IPS-18a (cell line): ENCODE results near the gene CACNA1D.

ENCODE experiments used
- H3K27ac ChIP-seq: one replicate; pipeline ENCODE4 v1.5.1; 2013; ENCODE audit warnings: low read length
- H3K27me3 ChIP-seq: one replicate; pipeline ENCODE4 v1.6.1; 2013; ENCODE audit warnings: mild to moderate bottlenecking, low read length; ENCODE audit not compliant: control insufficient read depth, insufficient read depth
- H3K36me3 ChIP-seq: one replicate; pipeline ENCODE4 v1.6.1; 2013; ENCODE audit warnings: low read depth, low read length; ENCODE audit not compliant: control insufficient read depth
- H3K4me1 ChIP-seq: one replicate; pipeline ENCODE4 v1.6.1; 2013; ENCODE audit warnings: low read depth, low read length; ENCODE audit not compliant: control insufficient read depth
- H3K4me3 ChIP-seq: one replicate; pipeline ENCODE4 v1.5.1; 2013; ENCODE audit warnings: low read length
- H3K9ac ChIP-seq: one replicate; pipeline ENCODE4 v1.6.1; 2013; ENCODE audit warnings: mild to moderate bottlenecking, low read length, moderate library complexity
- H3K9me3 ChIP-seq: one replicate; pipeline ENCODE4 v1.6.1; 2013; ENCODE audit warnings: low read depth, low read length; ENCODE audit not compliant: control insufficient read depth

CACNA1D gene

GRCh38 chr3:53585627-53586026, 91.2 kb downstream of the CACNA1D start:
- Histone ChIP-seq H3K27me3 (no peaks in the 10 kb centered on the region), H3K36me3 (no peaks in the 10 kb centered on the region), H3K9me3 (no peaks in the 10 kb centered on the region), H3K9ac (no peak overlapping the region), H3K4me3 (no peak overlapping the region), H3K4me1 (peaks cover 12% of the 10 kb centered on the region), H3K27ac (no peak overlapping the region)

GRCh38 chr3:53588122-53588521, 93.7 kb downstream of the CACNA1D start:
- no peak overlapping the region for H3K4me3 ChIP-seq
- H3K27me3 ChIP-seq, result no peaks in the 10 kb centered on the region

GRCh38 chr3:53589201-53589600, 94.8 kb downstream of the CACNA1D start:
- Histone ChIP-seq H3K4me3 (no peak overlapping the region), H3K27me3 (no peaks in the 10 kb centered on the region), H3K36me3 (no peaks in the 10 kb centered on the region), H3K4me1 (peaks cover 5% of the 10 kb centered on the region), H3K9me3 (no peaks in the 10 kb centered on the region), H3K9ac (no peak overlapping the region), H3K27ac (no peak overlapping the region)

More at GRCh38 chr3:53588122-53588521, 93.7 kb downstream of the CACNA1D start:
- H3K4me1 ChIP-seq, result peaks cover 5% of the 10 kb centered on the region
- no peak overlapping the region for H3K27ac ChIP-seq
- H3K9ac ChIP-seq, result no peak overlapping the region
- H3K36me3 ChIP-seq, result no peaks in the 10 kb centered on the region
- H3K9me3 ChIP-seq, result no peaks in the 10 kb centered on the region

- no peak overlapping the region for H3K9ac ChIP-seq
- H3K4me1 ChIP-seq, result peaks cover 5% of the 10 kb centered on the region
- H3K27me3 ChIP-seq, result no peaks in the 10 kb centered on the region
- H3K4me3 ChIP-seq, result no peak overlapping the region
- no peak overlapping the region for H3K27ac ChIP-seq
- no peaks in the 10 kb centered on the region for H3K9me3 ChIP-seq
- no peaks in the 10 kb centered on the region for H3K36me3 ChIP-seq
Observed at GRCh38 chr3:53589806-53590205, 95.4 kb downstream of the CACNA1D start.

GRCh38 chr3:53590606-53591005, 96.2 kb downstream of the CACNA1D start:
- Histone ChIP-seq H3K36me3 (no peaks in the 10 kb centered on the region), H3K27me3 (no peaks in the 10 kb centered on the region), H3K4me3 (no peak overlapping the region), H3K9me3 (no peaks in the 10 kb centered on the region), H3K9ac (no peak overlapping the region), H3K4me1 (no peaks in the 10 kb centered on the region), H3K27ac (no peak overlapping the region)

GRCh38 chr3:53591646-53592045, 97.2 kb downstream of the CACNA1D start:
- no peak overlapping the region for H3K9ac ChIP-seq
- no peaks in the 10 kb centered on the region for H3K36me3 ChIP-seq
- H3K4me3 ChIP-seq, result no peak overlapping the region
- no peaks in the 10 kb centered on the region for H3K9me3 ChIP-seq
- H3K27ac ChIP-seq, result no peak overlapping the region
- no peaks in the 10 kb centered on the region for H3K27me3 ChIP-seq
- no peaks in the 10 kb centered on the region for H3K4me1 ChIP-seq

- no peak overlapping the region for H3K4me3 ChIP-seq
- no peak overlapping the region for H3K27ac ChIP-seq
- H3K36me3 ChIP-seq, result no peaks in the 10 kb centered on the region
- H3K27me3 ChIP-seq, result no peaks in the 10 kb centered on the region
- no peak overlapping the region for H3K9ac ChIP-seq
- no peaks in the 10 kb centered on the region for H3K9me3 ChIP-seq
- no peaks in the 10 kb centered on the region for H3K4me1 ChIP-seq
Observed at GRCh38 chr3:53592862-53593261, 98.5 kb downstream of the CACNA1D start.

GRCh38 chr3:53593611-53594010, 99.2 kb downstream of the CACNA1D start:
- Histone ChIP-seq H3K27me3 (no peaks in the 10 kb centered on the region), H3K36me3 (no peaks in the 10 kb centered on the region), H3K4me3 (no peak overlapping the region), H3K9ac (no peak overlapping the region), H3K4me1 (no peaks in the 10 kb centered on the region), H3K27ac (no peak overlapping the region), H3K9me3 (no peaks in the 10 kb centered on the region)

- Histone ChIP-seq H3K27ac (no peak overlapping the region), H3K4me3 (no peak overlapping the region), H3K36me3 (no peaks in the 10 kb centered on the region), H3K9me3 (no peaks in the 10 kb centered on the region), H3K9ac (no peak overlapping the region), H3K4me1 (no peaks in the 10 kb centered on the region), H3K27me3 (no peaks in the 10 kb centered on the region)
Observed at GRCh38 chr3:53594276-53594675, 99.9 kb downstream of the CACNA1D start.

- Histone ChIP-seq H3K27ac (no peak overlapping the region), H3K4me3 (no peak overlapping the region), H3K27me3 (no peaks in the 10 kb centered on the region), H3K4me1 (no peaks in the 10 kb centered on the region), H3K36me3 (no peaks in the 10 kb centered on the region), H3K9me3 (no peaks in the 10 kb centered on the region), H3K9ac (no peak overlapping the region)
Observed at GRCh38 chr3:53595660-53596059, 101.2 kb downstream of the CACNA1D start.

- H3K4me1 ChIP-seq, result no peaks in the 10 kb centered on the region
- H3K9ac ChIP-seq, result no peak overlapping the region
- H3K27me3 ChIP-seq, result no peaks in the 10 kb centered on the region
- no peaks in the 10 kb centered on the region for H3K9me3 ChIP-seq
- H3K4me3 ChIP-seq, result no peak overlapping the region
- H3K36me3 ChIP-seq, result no peaks in the 10 kb centered on the region
- H3K27ac ChIP-seq, result no peak overlapping the region
Observed at GRCh38 chr3:53597136-53597915, 102.9 kb downstream of the CACNA1D start.

- Histone ChIP-seq H3K36me3 (no peaks in the 10 kb centered on the region), H3K27me3 (no peaks in the 10 kb centered on the region), H3K9me3 (no peaks in the 10 kb centered on the region), H3K9ac (no peak overlapping the region), H3K4me3 (no peak overlapping the region), H3K27ac (no peak overlapping the region), H3K4me1 (no peaks in the 10 kb centered on the region)
Observed at GRCh38 chr3:53599771-53600170, 105.4 kb downstream of the CACNA1D start.
